NB4 (cell line): ENCODE measurements around the gene CADPS2.

Source experiments
- POLR2A ChIP-seq: IDR thresholded peaks from 2 replicates; pipeline ENCODE4 v1.6.1; 2011; ENCODE audit warnings: mild to moderate bottlenecking; ENCODE audit not compliant: insufficient read length; ENCODE audit errors: extremely low read depth
- TF ChIP-seq, protein P1 (sequence below): IDR thresholded peaks from one replicate; pipeline ENCODE4 v1.5.1; 2012; ENCODE audit warnings: low read depth, low read length
- TF ChIP-seq, protein P2 (sequence below): IDR thresholded peaks from 2 replicates; pipeline ENCODE4 v1.6.1; 2011; ENCODE audit warnings: low read depth, low read length

GRCh38 chr7:122902751-122903495 is 16.7 kb upstream of the CADPS2 start:
- TF ChIP-seq, protein P1, sequence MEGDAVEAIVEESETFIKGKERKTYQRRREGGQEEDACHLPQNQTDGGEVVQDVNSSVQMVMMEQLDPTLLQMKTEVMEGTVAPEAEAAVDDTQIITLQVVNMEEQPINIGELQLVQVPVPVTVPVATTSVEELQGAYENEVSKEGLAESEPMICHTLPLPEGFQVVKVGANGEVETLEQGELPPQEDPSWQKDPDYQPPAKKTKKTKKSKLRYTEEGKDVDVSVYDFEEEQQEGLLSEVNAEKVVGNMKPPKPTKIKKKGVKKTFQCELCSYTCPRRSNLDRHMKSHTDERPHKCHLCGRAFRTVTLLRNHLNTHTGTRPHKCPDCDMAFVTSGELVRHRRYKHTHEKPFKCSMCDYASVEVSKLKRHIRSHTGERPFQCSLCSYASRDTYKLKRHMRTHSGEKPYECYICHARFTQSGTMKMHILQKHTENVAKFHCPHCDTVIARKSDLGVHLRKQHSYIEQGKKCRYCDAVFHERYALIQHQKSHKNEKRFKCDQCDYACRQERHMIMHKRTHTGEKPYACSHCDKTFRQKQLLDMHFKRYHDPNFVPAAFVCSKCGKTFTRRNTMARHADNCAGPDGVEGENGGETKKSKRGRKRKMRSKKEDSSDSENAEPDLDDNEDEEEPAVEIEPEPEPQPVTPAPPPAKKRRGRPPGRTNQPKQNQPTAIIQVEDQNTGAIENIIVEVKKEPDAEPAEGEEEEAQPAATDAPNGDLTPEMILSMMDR = no peak
- TF ChIP-seq, protein P2, sequence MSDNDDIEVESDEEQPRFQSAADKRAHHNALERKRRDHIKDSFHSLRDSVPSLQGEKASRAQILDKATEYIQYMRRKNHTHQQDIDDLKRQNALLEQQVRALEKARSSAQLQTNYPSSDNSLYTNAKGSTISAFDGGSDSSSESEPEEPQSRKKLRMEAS = no peak
- TF ChIP-seq POLR2A = no peak
